ENCODE results near the gene TWIST2. TPM values are rescaled to one million over a fixed set of nuclear protein-coding genes. Genes with fewer than 3 reads are reported as not detected.
A peak's percentile ranks its signal among the peaks of the same experiment; 100 is the strongest.

TWIST2 gene
- total RNA-seq, 3 donors from 2014 or later, result 38.2 to 200 (median 178) TPM

- Histone ChIP-seq H3K9me3 (peaks cover 4 to 10% of the 10 kb centered on the region in 2 donors), H3K27me3 (no peaks in the 10 kb centered on the region), H3K4me1 (no peaks in the 10 kb centered on the region), H3K27ac (no peak overlapping the region), H3K36me3 (no peaks in the 10 kb centered on the region), H3K4me3 (no peak overlapping the region)
- TF ChIP-seq POLR2AphosphoS5 (IDR thresholded peaks at IDR 0.05), result no peak
- intact Hi-C loops (cut with DNase I; ENCODE audit: low total_unique reads), result no loop called here
- DNase-seq (ENCODE audit: low spot score in 2 of 2), result peak in 1 of 2 donors; percentile 19
Measured at GRCh38 chr2:238916176-238916874, 68.4 kb downstream of the TWIST2 start.

DNA sequence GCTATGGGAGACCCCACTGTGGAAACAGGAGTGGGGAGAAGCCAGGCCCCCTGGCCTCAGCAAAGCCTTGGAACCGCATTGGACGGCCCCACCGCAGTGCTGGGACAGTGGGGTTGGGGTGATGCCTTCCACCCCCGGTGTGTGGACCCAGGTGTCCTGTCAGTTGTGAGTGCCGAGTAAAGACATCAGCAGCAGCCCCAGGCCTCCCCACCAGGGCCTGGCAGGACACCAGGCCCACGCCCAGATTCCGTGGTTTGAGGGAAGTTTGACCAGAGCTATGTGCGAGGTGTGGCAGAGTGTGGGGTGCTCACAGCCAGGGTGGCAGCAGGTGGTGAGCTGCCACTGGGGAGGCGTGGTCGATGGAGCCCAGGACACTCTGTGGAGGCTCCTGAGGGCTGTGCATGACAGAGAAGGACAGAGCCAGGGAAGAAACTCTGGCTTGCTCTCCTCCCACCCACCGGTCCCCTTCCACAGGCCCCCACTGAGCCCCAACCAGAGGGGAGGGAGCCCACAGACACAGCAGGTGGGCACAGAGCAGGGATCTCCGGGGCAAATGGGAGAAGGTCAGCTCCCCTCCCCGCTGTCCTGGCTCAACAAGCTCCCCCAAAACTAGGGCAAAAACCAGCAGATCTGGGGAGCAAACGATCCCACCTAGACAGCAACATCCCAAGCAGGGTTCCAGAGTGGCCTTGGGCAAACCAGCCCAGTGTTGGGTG, 69.1 kb downstream of the TWIST2 start:
- H3K4me3 ChIP-seq, result no peak overlapping the region
- DNase-seq (ENCODE audit: low spot score in 2 of 2), result peak in 1 of 2 donors; percentile 42

DNA sequence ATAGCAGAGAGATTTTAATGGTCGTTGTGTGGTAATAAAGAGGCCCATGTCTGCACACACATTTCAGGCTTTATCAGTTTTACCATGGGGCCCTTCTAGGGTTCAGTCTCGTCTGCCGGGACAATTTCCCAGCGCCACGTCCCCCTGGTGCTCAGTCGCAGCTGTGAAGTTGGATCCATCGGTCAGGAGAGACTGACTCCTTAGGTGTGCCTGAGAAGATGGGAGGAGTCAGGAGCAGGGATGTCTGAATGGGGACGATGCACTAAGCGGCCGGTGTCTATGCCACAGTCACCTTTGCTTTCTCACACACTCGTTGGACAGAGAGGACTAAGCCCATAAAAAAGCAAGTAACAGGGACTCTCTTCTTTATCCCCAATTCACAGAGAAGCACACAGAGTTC, 71.4 kb downstream of the TWIST2 start:
- intact Hi-C loops (cut with DNase I; ENCODE audit: low total_unique reads), result no loop called here

More for the DNA sequence above, 69.1 kb downstream of the TWIST2 start:
- H3K4me1 ChIP-seq, result no peaks in the 10 kb centered on the region
- H3K27ac ChIP-seq, result no peak overlapping the region
- intact Hi-C loops (cut with DNase I; ENCODE audit: low total_unique reads), result no loop called here
- H3K27me3 ChIP-seq, result no peaks in the 10 kb centered on the region
- H3K36me3 ChIP-seq, result no peaks in the 10 kb centered on the region
- TF ChIP-seq POLR2AphosphoS5 (IDR thresholded peaks at IDR 0.05) (no peak), POLR2A (IDR thresholded peaks at IDR 0.05) (no peak), CTCF (IDR thresholded peaks at IDR 0.05) (no peak)
- peaks cover 4 to 10% of the 10 kb centered on the region in 2 donors for H3K9me3 ChIP-seq

GRCh38 chr2:238920053-238920452, 72.2 kb downstream of the TWIST2 start:
- Histone ChIP-seq H3K4me3 (no peak overlapping the region), H3K27me3 (no peaks in the 10 kb centered on the region), H3K4me1 (no peaks in the 10 kb centered on the region), H3K9me3 (peaks cover 0 to 6% of the 10 kb centered on the region in 2 donors), H3K27ac (no peak overlapping the region), H3K36me3 (no peaks in the 10 kb centered on the region)
- no peak for DNase-seq (ENCODE audit: low spot score in 2 of 2)
- TF ChIP-seq CTCF (IDR thresholded peaks at IDR 0.05) (no peak), POLR2AphosphoS5 (IDR thresholded peaks at IDR 0.05) (no peak), POLR2A (IDR thresholded peaks at IDR 0.05) (no peak)
- intact Hi-C loops (cut with DNase I; ENCODE audit: low total_unique reads), result no loop called here

More for the DNA sequence above, 71.4 kb downstream of the TWIST2 start:
- Histone ChIP-seq H3K27ac (no peak overlapping the region), H3K36me3 (no peaks in the 10 kb centered on the region), H3K4me1 (no peaks in the 10 kb centered on the region), H3K27me3 (no peaks in the 10 kb centered on the region), H3K9me3 (peaks cover 4 to 10% of the 10 kb centered on the region in 2 donors), H3K4me3 (no peak overlapping the region)
- no peak for TF ChIP-seq POLR2AphosphoS5 (IDR thresholded peaks at IDR 0.05)
- no peak for DNase-seq (ENCODE audit: low spot score in 2 of 2)

- TF ChIP-seq CTCF (IDR thresholded peaks at IDR 0.05), result no peak
- TF ChIP-seq POLR2AphosphoS5 (IDR thresholded peaks at IDR 0.05), result no peak
- no peak for TF ChIP-seq POLR2A (IDR thresholded peaks at IDR 0.05)
- Histone ChIP-seq H3K27me3 (no peaks in the 10 kb centered on the region), H3K27ac (no peak overlapping the region), H3K36me3 (no peaks in the 10 kb centered on the region), H3K4me1 (no peaks in the 10 kb centered on the region), H3K9me3 (peaks cover 0 to under 1% of the 10 kb centered on the region in 2 donors), H3K4me3 (no peak overlapping the region)
- no peak for DNase-seq (ENCODE audit: low spot score in 2 of 2)
- intact Hi-C loops (cut with DNase I; ENCODE audit: low total_unique reads), result no loop called here
Measured at GRCh38 chr2:238920601-238921001, 72.7 kb downstream of the TWIST2 start.

- Histone ChIP-seq H3K4me3 (no peak overlapping the region), H3K36me3 (no peaks in the 10 kb centered on the region), H3K4me1 (no peaks in the 10 kb centered on the region), H3K9me3 (no peaks in the 10 kb centered on the region), H3K27ac (no peak overlapping the region), H3K27me3 (no peaks in the 10 kb centered on the region)
- intact Hi-C loops (cut with DNase I; ENCODE audit: low total_unique reads), result no loop called here
- TF ChIP-seq CTCF (IDR thresholded peaks at IDR 0.05), result no peak
- no peak for TF ChIP-seq POLR2A (IDR thresholded peaks at IDR 0.05)
- no peak for TF ChIP-seq POLR2AphosphoS5 (IDR thresholded peaks at IDR 0.05)
- peak in 1 of 2 donors; percentile 40 for DNase-seq (ENCODE audit: low spot score in 2 of 2)
Measured at GRCh38 chr2:238921259-238921658, 73.4 kb downstream of the TWIST2 start.

Measured in breast epithelium (tissue), 4 donors.